Fibroblast of villous mesenchyme (primary cell): ENCODE results near the gene ZRANB1. TPM values are rescaled to one million over a fixed set of nuclear protein-coding genes. Genes with fewer than 3 reads are reported as not detected.
A peak's percentile ranks its signal among the peaks of the same experiment; 100 is the strongest.

Experiments used
- DNase-seq: peaks from one replicate; pipeline ENCODE4 v3.0.0-alpha.2; 2010; ENCODE audit warnings: low read depth
- H3K4me3 ChIP-seq: 2 replicates; pipeline ENCODE4 v1.5.1; 2011; ENCODE audit warnings: low read depth, mild to moderate bottlenecking, low read length
- total RNA-seq: library from RNA; depleted of rRNA; stranded (reverse); fragments of >200 nt; gene quantifications from 2 replicates; pipeline ENCODE4 v1.2.3, GENCODE V29; 2012
- TF ChIP-seq, protein P1 (sequence below): IDR thresholded peaks from 2 replicates; pipeline ENCODE4 v1.5.1; 2012; ENCODE audit warnings: low read depth, mild to moderate bottlenecking, low read length; ENCODE audit not compliant: insufficient read depth

The ZRANB1 gene
- total RNA-seq, 1 donor, result 37.1 TPM

GRCh38 chr10:124992462-124993344, 50.8 kb downstream of the ZRANB1 start:
- TF ChIP-seq, protein P1, sequence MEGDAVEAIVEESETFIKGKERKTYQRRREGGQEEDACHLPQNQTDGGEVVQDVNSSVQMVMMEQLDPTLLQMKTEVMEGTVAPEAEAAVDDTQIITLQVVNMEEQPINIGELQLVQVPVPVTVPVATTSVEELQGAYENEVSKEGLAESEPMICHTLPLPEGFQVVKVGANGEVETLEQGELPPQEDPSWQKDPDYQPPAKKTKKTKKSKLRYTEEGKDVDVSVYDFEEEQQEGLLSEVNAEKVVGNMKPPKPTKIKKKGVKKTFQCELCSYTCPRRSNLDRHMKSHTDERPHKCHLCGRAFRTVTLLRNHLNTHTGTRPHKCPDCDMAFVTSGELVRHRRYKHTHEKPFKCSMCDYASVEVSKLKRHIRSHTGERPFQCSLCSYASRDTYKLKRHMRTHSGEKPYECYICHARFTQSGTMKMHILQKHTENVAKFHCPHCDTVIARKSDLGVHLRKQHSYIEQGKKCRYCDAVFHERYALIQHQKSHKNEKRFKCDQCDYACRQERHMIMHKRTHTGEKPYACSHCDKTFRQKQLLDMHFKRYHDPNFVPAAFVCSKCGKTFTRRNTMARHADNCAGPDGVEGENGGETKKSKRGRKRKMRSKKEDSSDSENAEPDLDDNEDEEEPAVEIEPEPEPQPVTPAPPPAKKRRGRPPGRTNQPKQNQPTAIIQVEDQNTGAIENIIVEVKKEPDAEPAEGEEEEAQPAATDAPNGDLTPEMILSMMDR, result peak; percentile 71
- DNase-seq, result peak; percentile 77
- H3K4me3 ChIP-seq, result no peak overlapping the region

GRCh38 chr10:124993345-124993708, 51.4 kb downstream of the ZRANB1 start:
- DNase-seq, result no peak
- H3K4me3 ChIP-seq, result no peak overlapping the region
- TF ChIP-seq, protein P1, result no peak

- DNase-seq, result no peak
- TF ChIP-seq, protein P1, result no peak
- no peak overlapping the region for H3K4me3 ChIP-seq
These were observed 52.0 kb downstream of the ZRANB1 start for GRCh38 chr10:124993736-124994451.

- no peak overlapping the region for H3K4me3 ChIP-seq
- DNase-seq, result no peak
- TF ChIP-seq, protein P1, result no peak
These were observed 52.9 kb downstream of the ZRANB1 start for GRCh38 chr10:124994573-124995473.

GRCh38 chr10:124995605-124996004, 53.7 kb downstream of the ZRANB1 start:
- TF ChIP-seq, protein P1, result no peak
- no peak for DNase-seq
- no peak overlapping the region for H3K4me3 ChIP-seq

GRCh38 chr10:124996127-124996853, 54.4 kb downstream of the ZRANB1 start:
- DNase-seq, result no peak
- H3K4me3 ChIP-seq, result no peak overlapping the region
- TF ChIP-seq, protein P1, result no peak
